Activated CD4-positive, alpha-beta T cell treated with anti-CD3 and anti-CD28 coated beads, Interleukin-2, amount 50 U/mL, for 48 hours (primary cell): Measurements from ENCODE around the gene NODAL.

ENCODE experiments used
- DNase-seq, 2 experiments: peaks; one replicate each; pipeline ENCODE4 v3.0.0-alpha.2; 2020

NODAL gene

DNA sequence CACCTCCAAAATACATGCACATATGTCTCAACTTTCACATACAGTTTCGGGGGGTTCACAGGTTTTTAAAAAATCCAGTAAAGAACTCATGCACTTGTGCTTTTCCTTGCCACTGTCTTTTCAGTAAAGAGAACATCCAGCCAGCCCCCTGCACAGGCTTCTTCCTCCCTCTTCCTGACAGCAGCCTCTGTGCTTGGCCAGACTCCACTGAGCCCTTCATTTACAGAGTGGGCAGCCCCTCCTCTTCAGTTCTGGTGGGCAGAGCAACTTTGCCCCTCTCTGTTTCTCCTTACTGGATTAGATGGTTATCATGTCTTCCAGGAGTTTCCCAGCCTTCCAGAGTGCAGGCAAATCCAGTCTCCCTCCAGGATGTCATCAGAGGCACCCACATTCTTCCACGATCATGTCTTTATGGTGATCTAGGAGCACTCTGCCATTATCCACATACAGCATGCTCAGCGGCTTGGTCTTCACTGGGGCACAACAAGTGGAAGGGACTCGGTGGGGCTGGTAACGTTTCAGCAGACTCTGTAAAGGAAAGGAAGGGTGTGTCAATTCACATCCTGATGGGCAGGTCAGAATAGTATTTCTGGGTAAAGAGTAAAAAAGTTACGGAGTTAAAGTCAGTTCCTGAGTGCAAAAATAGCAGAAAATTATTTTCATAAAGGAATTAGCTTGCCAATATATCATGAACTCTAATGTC is 8.8 kb downstream of the NODAL start:
- no peak for DNase-seq

- no peak for DNase-seq
Observed at GRCh38 chr10:70432101-70432500, 9.4 kb downstream of the NODAL start.

DNA sequence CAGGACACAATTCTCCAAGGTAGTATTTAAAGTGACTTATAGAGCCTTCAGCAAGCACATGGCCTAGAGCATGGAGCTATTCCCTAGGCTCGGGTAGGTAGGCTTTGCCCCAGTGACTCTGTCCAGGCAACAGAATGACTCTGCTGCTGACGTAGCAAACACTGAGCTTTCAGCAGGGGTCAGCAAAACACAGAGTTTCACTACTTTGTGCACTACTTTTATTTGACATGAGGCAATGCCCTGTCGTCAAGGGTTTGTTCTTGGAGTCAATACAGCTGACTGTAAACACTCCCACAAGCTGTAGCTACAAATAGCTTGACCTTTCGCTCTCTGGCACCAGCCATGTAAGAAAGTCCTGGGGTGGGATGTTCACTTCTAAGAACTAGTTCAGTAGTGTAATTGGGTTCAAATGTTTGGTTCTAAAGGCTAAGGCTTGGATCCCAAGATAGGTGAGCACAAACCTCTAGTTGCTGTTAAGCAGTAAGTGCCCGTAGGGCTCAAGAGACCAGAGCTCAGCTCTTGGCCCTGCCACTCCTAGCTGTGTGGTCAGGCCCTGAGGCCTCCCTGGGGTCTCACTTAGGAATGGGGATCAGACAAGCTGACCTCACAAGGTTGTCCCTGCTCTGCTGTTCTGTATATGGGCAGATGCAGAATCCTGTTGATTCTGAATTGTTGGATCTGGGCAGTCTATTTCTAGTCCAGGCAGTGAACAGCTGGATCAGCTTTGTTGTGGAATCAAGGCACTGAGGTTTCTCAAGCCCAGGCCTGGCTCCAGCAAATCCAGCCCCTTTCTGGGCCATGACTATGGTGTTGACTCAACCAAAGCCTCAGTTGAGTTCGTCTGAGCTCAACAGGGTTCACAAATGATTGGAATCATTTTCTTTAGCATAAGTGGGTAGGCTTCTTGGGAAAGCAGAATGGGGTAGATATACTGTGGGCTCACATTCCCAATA is 10.7 kb downstream of the NODAL start:
- no peak for DNase-seq

DNA sequence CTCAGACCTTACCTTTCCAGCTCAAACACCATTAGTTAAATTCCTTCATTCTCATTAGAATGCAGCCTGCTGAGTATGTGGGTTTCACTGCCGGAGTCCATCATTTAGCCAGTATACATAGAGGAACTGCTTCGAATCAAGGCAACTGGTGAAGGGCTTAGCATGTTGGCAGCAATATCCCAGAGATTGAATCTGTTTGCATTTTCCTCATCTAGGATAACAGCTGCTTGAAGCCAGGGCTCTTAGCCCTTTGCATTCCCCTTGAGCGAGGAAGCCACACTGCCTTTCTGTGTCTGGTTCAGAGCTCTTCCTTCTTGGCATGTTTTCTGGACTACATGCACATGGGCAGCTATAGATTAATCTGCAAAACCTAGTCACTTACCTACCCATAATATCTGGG is 14.7 kb downstream of the NODAL start:
- no peak for DNase-seq

GRCh38 chr10:70425096-70425495 is 16.4 kb downstream of the NODAL start:
- DNase-seq, result no peak

DNA sequence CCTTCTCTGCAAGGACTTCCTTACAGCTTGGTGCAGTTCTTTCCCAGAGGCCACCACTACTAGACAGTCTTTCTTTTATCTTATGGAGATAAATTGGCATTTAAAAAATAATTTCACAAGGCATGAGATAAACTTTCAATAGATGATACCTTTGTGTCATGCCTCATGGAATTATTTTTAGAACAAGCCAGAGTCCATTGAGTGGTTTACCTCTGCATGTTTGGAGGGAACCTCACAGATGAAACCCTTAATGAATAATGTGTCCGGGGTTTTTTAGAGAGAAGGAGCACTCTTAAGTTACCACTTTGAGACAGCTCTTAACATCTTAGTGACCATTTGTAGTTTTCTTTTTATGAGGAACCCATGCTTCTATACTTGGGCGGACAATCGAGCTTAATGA is 17.2 kb downstream of the NODAL start:
- no peak for DNase-seq

DNA sequence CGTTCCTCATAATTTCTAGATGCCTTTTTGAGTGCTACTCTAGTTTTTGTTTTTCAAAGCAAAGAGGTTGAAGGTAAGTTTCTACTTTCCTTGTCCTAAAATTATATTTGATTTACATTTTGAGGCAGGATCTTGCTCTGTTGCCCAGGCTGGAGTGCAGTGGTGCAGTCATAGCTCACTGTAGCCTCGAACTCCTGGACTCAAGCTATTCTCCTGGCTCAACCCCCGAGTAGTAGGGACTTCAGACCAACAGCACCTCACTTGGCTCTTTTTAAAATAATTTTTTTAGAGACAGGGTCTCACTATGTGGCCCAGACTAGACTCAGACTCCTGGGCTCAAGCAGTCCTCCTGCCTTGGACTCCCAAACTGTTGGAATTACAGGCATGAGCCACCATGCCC is 22.8 kb downstream of the NODAL start:
- no peak for DNase-seq

DNA sequence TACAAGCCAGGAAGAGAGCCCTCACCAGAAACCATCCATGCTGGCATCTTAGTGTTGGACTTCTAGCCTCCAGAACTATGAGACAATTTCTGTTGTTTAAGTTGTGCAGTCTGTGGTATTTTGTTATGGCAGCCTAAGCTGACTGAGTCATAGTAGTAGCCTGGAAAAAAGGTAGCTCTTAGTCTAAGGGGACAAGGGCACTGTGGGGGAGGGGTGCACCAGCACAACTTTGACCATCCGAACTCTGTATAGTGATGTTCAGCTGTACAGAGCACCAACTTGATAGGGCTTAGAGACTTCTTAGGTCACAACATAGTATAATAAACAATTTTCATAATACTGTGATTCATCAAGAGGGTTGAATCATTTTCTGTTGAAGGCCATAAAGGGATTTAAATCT is 23.3 kb downstream of the NODAL start:
- DNase-seq, result no peak

DNA sequence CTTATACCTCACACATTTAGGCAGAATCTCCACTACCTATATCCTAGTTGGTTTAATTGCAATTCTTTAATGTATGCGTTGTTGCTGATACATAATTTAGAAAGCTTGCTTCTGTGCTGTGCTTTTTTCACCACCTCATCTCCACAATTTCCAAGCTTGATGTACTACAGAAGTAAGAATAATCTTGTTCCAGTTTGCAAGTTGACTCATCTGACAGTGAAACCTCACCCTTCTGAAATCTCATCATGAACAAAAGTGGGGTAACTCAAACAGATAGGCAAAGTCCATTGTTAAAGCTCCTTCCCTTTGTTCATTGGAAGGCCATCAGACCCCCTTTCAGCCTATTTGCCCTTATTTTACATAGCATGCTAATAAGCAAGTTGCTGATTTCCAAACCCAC is 23.9 kb downstream of the NODAL start:
- DNase-seq, result no peak

GRCh38 chr10:70412356-70412755 is 29.1 kb downstream of the NODAL start:
- DNase-seq, result no peak

GRCh38 chr10:70410608-70411007 is 30.9 kb downstream of the NODAL start:
- DNase-seq, result no peak

- no peak for DNase-seq
Observed at GRCh38 chr10:70409772-70410171, 31.7 kb downstream of the NODAL start.

DNA sequence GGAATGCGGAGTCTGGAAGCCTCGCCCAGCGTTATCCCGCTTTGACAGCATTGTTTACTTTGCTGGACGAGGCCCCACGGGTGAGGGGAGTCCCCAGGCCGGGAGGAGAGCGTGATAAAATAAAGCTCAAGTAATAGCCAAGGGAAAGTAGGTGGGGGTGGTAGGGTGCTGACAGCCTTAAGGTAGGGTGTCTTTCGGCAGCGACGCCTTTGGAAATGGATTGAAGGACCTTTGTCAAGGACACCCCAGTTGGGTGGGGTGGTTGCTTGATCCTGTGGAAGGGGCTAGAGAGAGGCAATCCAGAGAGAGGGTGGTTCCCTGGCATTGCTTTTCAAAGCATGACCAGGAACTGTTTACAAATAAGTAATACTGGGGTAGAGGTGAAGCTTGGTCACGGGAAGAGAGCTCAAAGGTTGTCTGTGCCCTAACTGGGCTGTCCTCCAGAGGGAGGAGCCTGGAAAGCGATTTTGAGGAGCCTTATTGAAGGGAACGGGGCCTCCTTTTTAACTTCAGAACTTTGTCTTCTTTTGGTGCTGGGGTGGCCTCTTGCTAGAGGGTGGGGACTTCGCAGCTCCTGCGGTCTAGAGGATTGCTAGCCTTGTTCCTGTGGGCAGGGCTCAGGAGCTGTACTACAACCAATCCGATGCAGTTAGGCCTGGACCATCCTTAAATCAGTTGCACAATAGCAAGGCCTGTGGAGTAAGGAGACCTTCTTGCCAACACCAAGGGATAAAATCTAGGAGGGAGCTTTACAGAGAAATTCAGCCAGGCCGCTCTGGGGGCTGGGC is 36.2 kb downstream of the NODAL start:
- DNase-seq, result peak; percentile 38 to 46

- DNase-seq, result peak in 1 of 2 experiments; percentile 39
Observed at GRCh38 chr10:70404787-70405036, 36.8 kb downstream of the NODAL start.

GRCh38 chr10:70404036-70404786 is 37.3 kb downstream of the NODAL start, which contains the start of gene EIF4EBP2:
TSS of gene EIF4EBP2 (plus strand) at chr10:70404145. CDS start at chr10:70404402, 257 bp downstream.
- DNase-seq, result peak; percentile 100

DNA sequence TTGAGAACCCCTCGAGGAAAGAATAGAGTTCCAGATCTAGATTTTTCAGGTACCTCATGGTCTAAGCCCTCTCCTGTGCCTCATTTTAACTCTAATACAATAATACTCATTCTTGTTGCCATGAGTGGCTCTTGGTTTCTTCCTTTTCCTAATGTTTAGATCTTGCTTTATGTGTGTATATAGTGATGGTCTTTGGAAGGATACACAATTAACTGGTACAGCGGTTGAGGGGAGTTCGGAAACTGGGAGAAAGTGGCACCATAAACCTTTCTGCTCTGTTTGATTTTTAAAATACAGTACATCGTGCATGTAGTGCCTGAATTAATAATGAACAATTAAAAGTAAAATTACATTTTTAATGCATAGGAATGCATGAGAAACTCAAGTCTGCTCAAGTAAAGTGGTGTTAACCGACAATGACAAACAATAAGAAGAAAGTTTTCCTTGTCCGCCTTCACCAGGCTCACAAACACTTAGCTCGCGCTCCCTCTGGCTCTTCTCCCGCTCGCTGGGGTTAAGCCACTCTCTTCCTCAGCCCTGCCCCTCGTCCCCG is 37.9 kb downstream of the NODAL start:
- DNase-seq, result no peak

DNA sequence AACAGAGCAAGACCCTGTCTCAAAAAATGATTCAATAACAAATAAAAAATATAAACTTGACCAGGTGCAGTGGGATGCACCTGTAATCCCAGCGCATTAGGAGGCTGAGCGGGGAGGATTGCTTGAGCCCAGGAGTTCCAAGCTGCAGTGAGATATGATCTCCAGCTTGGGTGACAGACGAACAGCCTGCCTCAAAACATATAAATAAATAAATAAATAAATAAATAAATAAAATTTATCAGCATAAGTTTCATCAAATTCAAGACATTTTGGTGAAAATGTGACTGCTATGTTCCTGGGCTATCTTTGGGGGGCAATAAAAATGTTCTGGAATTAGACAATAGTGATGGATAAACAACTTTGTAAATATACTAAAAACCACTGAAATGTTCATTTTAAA is 42.3 kb downstream of the NODAL start:
- DNase-seq, result no peak

GRCh38 chr10:70396140-70396539 is 45.3 kb downstream of the NODAL start:
- DNase-seq, result no peak

DNA sequence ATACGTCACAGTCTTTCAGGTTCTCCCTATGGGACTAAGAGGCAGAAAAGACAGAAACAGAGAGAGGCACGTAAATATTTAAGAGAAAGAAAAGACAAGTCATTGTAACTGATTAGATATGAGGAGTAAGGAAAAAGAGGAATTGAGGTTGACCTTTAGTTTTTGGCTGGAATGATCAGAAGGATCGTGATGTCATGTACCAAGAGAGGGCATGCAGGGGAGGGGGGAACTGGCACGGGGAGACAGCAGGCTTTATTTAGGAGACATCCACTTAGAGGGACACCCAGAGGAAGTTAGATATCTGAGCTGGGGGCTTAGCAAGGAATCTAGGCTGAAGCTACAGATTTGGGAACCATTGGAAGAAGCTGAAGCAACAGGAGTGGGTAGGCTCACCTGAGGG is 49.8 kb downstream of the NODAL start:
- no peak for DNase-seq
